Endothelial cell of umbilical vein (primary cell): Measurements from ENCODE around the gene DENND1A. TPM values are rescaled to one million over a fixed set of nuclear protein-coding genes. Genes with fewer than 3 reads are reported as not detected.

Experiments
- BruUV-seq: library from RNA; stranded (reverse); fragments of 400-500 nt; replicated peaks from 2 replicates; lab custom pipeline; 2021; lab: Mats Ljungman, UMichigan
- CTCF ChIA-PET: fragments of 300-600, 350-600 bp; sonication (Branson Sonifier 250); formaldehyde crosslinking; loops from one replicate; lab custom pipeline; 2021; ENCODE audit warnings: antibody characterized with exemption, inconsistent platforms; lab: Charles Lee
- POLR2A ChIA-PET: fragments of 300-600, 350-600 bp; sonication (Branson Sonifier 250); formaldehyde crosslinking; loops from one replicate; lab custom pipeline; 2021; ENCODE audit warnings: antibody characterized with exemption, inconsistent platforms; lab: Charles Lee
- DNase-seq: peaks from one replicate; pipeline ENCODE4 v3.0.0-alpha.2; 2011; ENCODE audit warnings: low read depth, low spot score
- FAIRE-seq: peaks from 2 replicates; lab custom pipeline; 2011; peaks lifted over from hg19 to GRCh38; lab: Jason Lieb, UNC
- H2AFZ ChIP-seq: 2 replicates; pipeline ENCODE4 v1.6.0; 2012; ENCODE audit warnings: low read depth, low read length, control low read depth, inconsistent platforms
- H3K27ac ChIP-seq: 2 replicates; pipeline ENCODE4 v1.5.1; 2011; ENCODE audit warnings: low read depth, mild to moderate bottlenecking, control low read depth, low read length, moderate library complexity; ENCODE audit not compliant: insufficient read depth
- H3K27me3 ChIP-seq, 2 experiments: 2 replicates each; pipeline versions ENCODE4 v1.6.0 to v1.6.1; 2011; ENCODE audit warnings: low read length in 2 of 2, mixed read lengths in 1 of 2; ENCODE audit not compliant: control insufficient read depth in 2 of 2, insufficient read depth in 2 of 2
- H3K36me3 ChIP-seq, 2 experiments: 2 replicates in 1 of 2; 3 replicates in 1 of 2; pipeline ENCODE4 v1.5.1; 2011; ENCODE audit warnings: low read length in 2 of 2, mild to moderate bottlenecking in 1 of 2, moderate library complexity in 1 of 2; ENCODE audit not compliant: control insufficient read depth in 2 of 2, insufficient read depth in 2 of 2; ENCODE audit errors: extremely low read depth in 1 of 2
- H3K4me1 ChIP-seq: 3 replicates; pipeline ENCODE4 v1.5.1; 2011; ENCODE audit warnings: mild to moderate bottlenecking, low read length; ENCODE audit not compliant: control insufficient read depth, insufficient read depth; ENCODE audit errors: extremely low read depth
- H3K4me2 ChIP-seq: 2 replicates; pipeline ENCODE4 v1.6.1; 2011; ENCODE audit warnings: low read length, control low read depth, mixed read lengths; ENCODE audit not compliant: insufficient read depth
- H3K4me3 ChIP-seq, 3 experiments: fragments of 200-600 bp in 1 of 3; sonication (generic), shearing (Covaris generic) in 1 of 3; replicated peaks in 1 of 3; 2 replicates each; pipeline ENCODE4 v1.5.1; 2011 to 2016; ENCODE audit warnings: control low read depth in 3 of 3, low read length in 3 of 3, mild to moderate bottlenecking in 2 of 3, inconsistent platforms in 1 of 3, low read depth in 1 of 3, moderate library complexity in 1 of 3; ENCODE audit not compliant: insufficient read depth in 1 of 3
- H3K79me2 ChIP-seq: 2 replicates; pipeline ENCODE4 v1.6.0; 2012; ENCODE audit warnings: low read length, inconsistent platforms; ENCODE audit not compliant: control insufficient read depth, insufficient read depth
- H3K9ac ChIP-seq: replicated peaks from 2 replicates; pipeline ENCODE3; 2011; ENCODE audit warnings: low read length, control low read depth; ENCODE audit not compliant: insufficient read depth; ENCODE audit errors: extremely low read depth
- H3K9me1 ChIP-seq: replicated peaks from 3 replicates; pipeline ENCODE4 v1.6.0; 2011; ENCODE audit warnings: mild to moderate bottlenecking, low read length; ENCODE audit not compliant: control insufficient read depth, insufficient read depth; ENCODE audit errors: extremely low read depth
- H3K9me3 ChIP-seq: replicated peaks from 2 replicates; pipeline ENCODE4 v1.5.1; 2012; ENCODE audit warnings: low read length, inconsistent platforms; ENCODE audit not compliant: control insufficient read depth, insufficient read depth
- H4K20me1 ChIP-seq: replicated peaks from 2 replicates; pipeline ENCODE3; 2011; ENCODE audit warnings: mild to moderate bottlenecking, low read length; ENCODE audit not compliant: control insufficient read depth, insufficient read depth; ENCODE audit errors: extremely low read depth
- CTCF ChIP-seq, 2 donors: IDR thresholded peaks; 1 replicate in 1 of 2; 2 replicates in 1 of 2; pipeline ENCODE4 v1.5.1; 2011; ENCODE audit warnings: low read length in 2 of 2, mild to moderate bottlenecking in 2 of 2, moderate library complexity in 2 of 2, control low read depth in 1 of 2, inconsistent platforms in 1 of 2, low read depth in 1 of 2; ENCODE audit not compliant: insufficient read depth in 1 of 2; ENCODE audit errors: extremely low read depth in 1 of 2
- EZH2 ChIP-seq: IDR thresholded peaks from 2 replicates; pipeline ENCODE4 v1.6.1; 2012; ENCODE audit warnings: borderline replicate concordance, low read depth, mild to moderate bottlenecking, moderate library complexity, low read length, inconsistent platforms; ENCODE audit not compliant: severe bottlenecking
- FOS ChIP-seq: IDR thresholded peaks from 2 replicates; pipeline ENCODE4 v1.6.1; 2011; ENCODE audit warnings: mild to moderate bottlenecking, low read length, moderate library complexity, borderline replicate concordance; ENCODE audit not compliant: insufficient read depth
- GATA2 ChIP-seq: IDR thresholded peaks from 2 replicates; pipeline ENCODE4 v1.7.0; 2011; ENCODE audit warnings: low read depth, mild to moderate bottlenecking, moderate library complexity, mixed read lengths, low read length; ENCODE audit not compliant: insufficient read length, insufficient read depth
- JUN ChIP-seq: IDR thresholded peaks from 2 replicates; pipeline ENCODE4 v1.6.1; 2011; ENCODE audit warnings: borderline replicate concordance, low read depth; ENCODE audit not compliant: insufficient read length, insufficient read depth
- MYC ChIP-seq: IDR thresholded peaks from one replicate; pipeline ENCODE4 v1.6.1; 2011; ENCODE audit warnings: mild to moderate bottlenecking, low read depth, low read length
- POLR2A ChIP-seq: IDR thresholded peaks from 2 replicates; pipeline ENCODE4 v1.6.1; 2012; ENCODE audit warnings: low read depth, mild to moderate bottlenecking, control low read depth, low read length
- POLR2AphosphoS5 ChIP-seq: IDR thresholded peaks from 2 replicates; pipeline ENCODE4 v1.6.1; 2012; ENCODE audit warnings: low read depth, mild to moderate bottlenecking, control low read depth, low read length, moderate library complexity; ENCODE audit not compliant: insufficient read depth
- dilution Hi-C: fragments of 300-500 bp; cut with MboI; formaldehyde crosslinking; loops from one replicate; pipeline ENCODE4 v1.15.0; 2019; ENCODE audit warnings: low sequenced_read_pairs; ENCODE audit not compliant: extremely low pct_ligation_motif_present
- intact Hi-C: fragments of 100-400 bp; cut with micrococcal nuclease; formaldehyde crosslinking; loops from one replicate; pipeline ENCODE4 v1.10.0; 2022
- polyA plus RNA-seq, 4 experiments: library from polyadenylated mRNA; depleted of rRNA in 3 of 4; stranded (reverse) in 3 of 4; unstranded in 1 of 4; fragments of >200 nt; gene quantifications; 2 replicates each; pipeline versions ENCODE4 v1.2.1 to v1.2.3, GENCODE V29; 2011 to 2012; ENCODE audit warnings: missing spikeins in 1 of 4
- total RNA-seq: library from RNA; stranded (reverse); gene quantifications from 2 replicates; pipeline ENCODE4 v1.2.3, GENCODE V29; 2021
- TF ChIP-seq, protein P1 (sequence below): IDR thresholded peaks from 2 replicates; pipeline ENCODE4 v1.6.1; 2011; ENCODE audit not compliant: insufficient read depth, insufficient read length

The DENND1A gene
- total and polyA plus RNA-seq, 2 donors (not counting 3 experiments of a cell fraction or from before 2014, with no cell fraction given) = 18.5 to 24.5 TPM

DNA sequence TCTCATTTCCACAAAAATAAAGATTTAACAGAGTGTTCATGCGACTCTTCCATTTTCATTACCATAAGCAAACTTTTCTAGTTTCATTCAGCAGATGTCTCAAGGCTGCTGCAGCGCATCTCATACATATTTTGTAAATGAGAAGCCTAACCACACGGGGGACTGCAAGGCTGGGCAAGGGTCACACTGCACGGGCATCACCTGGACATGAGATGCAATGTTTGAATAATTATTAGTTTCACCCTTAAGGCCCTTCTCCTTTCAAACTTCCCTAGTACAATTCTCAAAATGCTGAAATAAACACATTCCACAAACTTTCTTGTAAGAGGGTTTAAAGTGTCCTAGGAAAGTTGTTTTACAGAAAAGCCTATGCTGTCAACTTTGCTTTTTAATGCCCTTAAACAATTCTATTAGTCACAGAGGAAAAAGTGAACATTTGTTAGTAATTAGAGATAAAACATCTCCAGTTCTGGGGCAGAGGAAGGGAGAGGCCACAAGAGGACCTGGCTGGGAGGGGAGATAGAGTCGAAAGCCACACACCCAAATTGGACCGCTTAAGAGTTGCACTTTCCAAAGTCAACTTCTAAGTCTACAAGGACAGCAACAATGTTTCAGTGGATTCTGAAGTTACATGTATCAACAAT lies 1.3 kb downstream of the DENND1A start:
- H3K79me2 ChIP-seq = peaks cover 17% of the 10 kb centered on the region
- peaks cover 3% of the 10 kb centered on the region for H4K20me1 ChIP-seq
- peak overlapping the region; percentile 99 for H3K4me2 ChIP-seq
- intact Hi-C loops = loop anchor here (10.0 kb wide), 1 partner anchor 384 kb away; no protein-coding TSS in a partner anchor
- dilution Hi-C loops = no loop called here
- peak overlapping the region; percentile 81 for H2AFZ ChIP-seq
- H3K9ac ChIP-seq = peak overlapping the region; percentile 62
- TSS peak; percentile 40 for BruUV-seq
- H3K27me3 ChIP-seq = no peaks in the 10 kb centered on the region
- FAIRE-seq (peak; percentile 68), DNase-seq (peak; percentile 17)
- TF ChIP-seq POLR2A (no peak), GATA2 (no peak), JUN (no peak), EZH2 (no peak), POLR2AphosphoS5 (no peak), FOS (no peak), MYC (no peak), CTCF (IDR thresholded peaks at IDR 0.05; ENCODE audit: extremely low read depth in 1 of 2, insufficient read depth in 1 of 2, low read depth in 1 of 2, low read length in 2 of 2) (no peak)
- TF ChIP-seq, protein P1, sequence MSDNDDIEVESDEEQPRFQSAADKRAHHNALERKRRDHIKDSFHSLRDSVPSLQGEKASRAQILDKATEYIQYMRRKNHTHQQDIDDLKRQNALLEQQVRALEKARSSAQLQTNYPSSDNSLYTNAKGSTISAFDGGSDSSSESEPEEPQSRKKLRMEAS = no peak
- CTCF ChIA-PET = no interaction called here
- POLR2A ChIA-PET = no interaction called here
- H3K36me3 ChIP-seq = no peaks in the 10 kb centered on the region
- peaks cover 12% of the 10 kb centered on the region for H3K4me1 ChIP-seq
- peak overlapping the region; percentile 50 to 87 (median 87) for H3K4me3 ChIP-seq
- H3K9me1 ChIP-seq = no peaks in the 10 kb centered on the region
- H3K27ac ChIP-seq = no peak overlapping the region
- H3K9me3 ChIP-seq = no peaks in the 10 kb centered on the region
